Measurements from ENCODE around the gene LDAF1. TPM values are rescaled to one million over a fixed set of nuclear protein-coding genes. Genes with fewer than 3 reads are reported as not detected.

LDAF1 gene
- total and polyA plus RNA-seq, 7 experiments from 2014 or later: 8.2 to 21.4 (median 15.8) TPM

- no peak overlapping the region for H3K4me3 ChIP-seq (ENCODE audit: low read length)
- Mint-ChIP-seq H3K27me3 (peaks cover 3 to 17% (median 11%) of the 10 kb centered on the region in 5 donors), H3K27ac (no peak overlapping the region), H3K9me3 (peaks cover 0 to 2% (median 0%) of the 10 kb centered on the region in 11 donors), H3K4me3 (no peak overlapping the region), H3K36me3 (no peaks in the 10 kb centered on the region), H3K4me1 (no peaks in the 10 kb centered on the region)
- H3K27ac ChIP-seq (ENCODE audit: low read depth, low read length): no peak overlapping the region
- H3K36me3 ChIP-seq (ENCODE audit: control insufficient read depth in 2 of 3, insufficient read depth in 3 of 3, low read length in 3 of 3): no peaks in the 10 kb centered on the region
- no peaks in the 10 kb centered on the region for H3K4me1 ChIP-seq (ENCODE audit: control insufficient read depth in 2 of 2, insufficient read depth in 2 of 2, low read length in 2 of 2)
- ChIA-PET CTCF (interaction anchor here (0.6 kb wide), 1 partner anchor 869 kb away, joined by 3 read pairs; no protein-coding TSS in a partner anchor), POLR2A (no interaction called here)
- DNase-seq: no peak
- H3K9me3 ChIP-seq (ENCODE audit: control insufficient read depth in 2 of 3, low read length in 3 of 3): no peaks in the 10 kb centered on the region
- H3K27me3 ChIP-seq (ENCODE audit: control insufficient read depth in 2 of 2, insufficient read depth in 2 of 2, low read length in 2 of 2): no peaks in the 10 kb centered on the region
- no peak for ATAC-seq
- intact Hi-C loops (cut with micrococcal nuclease): no loop called here
These were observed 50.2 kb downstream of the LDAF1 start for GRCh38 chr16:21208446-21209230.

GRCh38 chr16:21211486-21211885, 53.0 kb downstream of the LDAF1 start, which contains the start of gene ZP2:
Gene ZP2, minus strand, starts transcription at chr16:21211574. Its CDS starts 27 bp downstream, at chr16:21211547.
- H3K4me1 Mint-ChIP-seq: no peaks in the 10 kb centered on the region
- peaks cover 3 to 26% (median 17%) of the 10 kb centered on the region in 5 donors for H3K27me3 Mint-ChIP-seq
- Histone ChIP-seq H3K27me3 (ENCODE audit: control insufficient read depth in 2 of 2, insufficient read depth in 2 of 2, low read length in 2 of 2) (no peaks in the 10 kb centered on the region), H3K9me3 (ENCODE audit: control insufficient read depth in 2 of 3, low read length in 3 of 3) (no peaks in the 10 kb centered on the region), H3K4me1 (ENCODE audit: control insufficient read depth in 2 of 2, insufficient read depth in 2 of 2, low read length in 2 of 2) (no peaks in the 10 kb centered on the region), H3K4me3 (ENCODE audit: low read length) (no peak within 1 kb of the TSS), H3K27ac (ENCODE audit: low read depth, low read length) (no peak within 1 kb of the TSS), H3K36me3 (ENCODE audit: control insufficient read depth in 2 of 3, insufficient read depth in 3 of 3, low read length in 3 of 3) (no peaks in the 10 kb centered on the region)
- no peaks in the 10 kb centered on the region for H3K36me3 Mint-ChIP-seq
- ATAC-seq (no peak), DNase-seq (no peak)
- ChIA-PET POLR2A (no interaction called here), CTCF (no interaction called here)
- H3K4me3 Mint-ChIP-seq: no peak within 1 kb of the TSS
- no peak within 1 kb of the TSS for H3K27ac Mint-ChIP-seq
- intact Hi-C loops (cut with micrococcal nuclease): no loop called here
- peaks cover 0 to 2% (median 0%) of the 10 kb centered on the region in 11 donors for H3K9me3 Mint-ChIP-seq

DNA sequence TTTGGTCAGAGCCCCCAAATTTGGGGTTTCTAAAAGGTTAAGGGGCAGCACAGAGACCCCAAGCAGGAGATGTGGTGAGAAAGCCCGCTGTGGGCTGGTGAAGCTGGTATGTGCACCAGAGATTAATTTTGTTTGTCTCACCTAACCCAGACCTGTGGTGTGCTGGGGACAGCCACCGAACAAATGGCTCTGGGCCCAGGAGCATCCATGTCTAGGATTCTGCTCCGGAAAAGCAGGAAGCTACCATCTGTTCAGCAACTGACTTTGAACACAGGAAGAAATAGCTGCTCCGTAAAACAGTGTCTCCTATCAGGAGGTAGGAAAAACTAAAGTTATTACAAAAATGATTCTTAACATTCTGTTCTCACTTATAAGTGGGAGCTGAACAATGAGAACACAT, 55.6 kb downstream of the LDAF1 start:
- Histone ChIP-seq H3K4me3 (ENCODE audit: low read length) (no peak overlapping the region), H3K4me1 (ENCODE audit: control insufficient read depth in 2 of 2, insufficient read depth in 2 of 2, low read length in 2 of 2) (no peaks in the 10 kb centered on the region), H3K36me3 (ENCODE audit: control insufficient read depth in 2 of 3, insufficient read depth in 3 of 3, low read length in 3 of 3) (no peaks in the 10 kb centered on the region), H3K27me3 (ENCODE audit: control insufficient read depth in 2 of 2, insufficient read depth in 2 of 2, low read length in 2 of 2) (no peaks in the 10 kb centered on the region), H3K9me3 (ENCODE audit: control insufficient read depth in 2 of 3, low read length in 3 of 3) (no peaks in the 10 kb centered on the region), H3K27ac (ENCODE audit: low read depth, low read length) (no peak overlapping the region)
- no peaks in the 10 kb centered on the region for H3K36me3 Mint-ChIP-seq
- DNase-seq (no peak), ATAC-seq (no peak)
- no peak overlapping the region for H3K4me3 Mint-ChIP-seq
- no peaks in the 10 kb centered on the region for H3K4me1 Mint-ChIP-seq
- H3K27me3 Mint-ChIP-seq: peaks cover 6 to 25% (median 19%) of the 10 kb centered on the region in 5 donors
- H3K27ac Mint-ChIP-seq: no peak overlapping the region
- intact Hi-C loops (cut with micrococcal nuclease): no loop called here
- ChIA-PET CTCF (no interaction called here), POLR2A (no interaction called here)
- peaks cover 0 to 2% (median 0%) of the 10 kb centered on the region in 11 donors for H3K9me3 Mint-ChIP-seq

DNA sequence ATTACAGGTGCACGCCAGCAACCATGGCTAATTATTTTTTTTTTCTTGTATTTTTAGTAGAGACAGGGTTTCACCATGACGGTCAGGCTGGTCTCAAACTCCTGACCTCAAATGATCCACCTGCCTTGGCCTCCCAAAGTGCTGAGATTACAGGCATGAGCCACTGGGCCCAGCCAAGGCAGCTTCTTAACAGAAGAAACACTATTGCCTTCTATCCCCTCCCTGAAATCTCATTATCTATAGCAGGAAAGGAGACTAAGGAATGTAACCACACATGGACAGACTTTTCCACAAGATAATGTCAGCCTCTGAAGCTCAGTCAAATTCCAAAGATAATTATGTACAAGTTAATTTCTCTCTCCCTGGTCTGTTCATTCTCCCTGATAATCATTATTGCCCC, 58.6 kb downstream of the LDAF1 start:
- Mint-ChIP-seq H3K4me1 (no peaks in the 10 kb centered on the region), H3K27ac (no peak overlapping the region), H3K4me3 (no peak overlapping the region), H3K9me3 (peaks cover 0 to 2% (median 0%) of the 10 kb centered on the region in 11 donors), H3K27me3 (peaks cover 20 to 35% (median 24%) of the 10 kb centered on the region in 5 donors), H3K36me3 (no peaks in the 10 kb centered on the region)
- DNase-seq (no peak), ATAC-seq (no peak)
- H3K36me3 ChIP-seq (ENCODE audit: control insufficient read depth in 2 of 3, insufficient read depth in 3 of 3, low read length in 3 of 3): no peaks in the 10 kb centered on the region
- no peaks in the 10 kb centered on the region for H3K4me1 ChIP-seq (ENCODE audit: control insufficient read depth in 2 of 2, insufficient read depth in 2 of 2, low read length in 2 of 2)
- no peak overlapping the region for H3K4me3 ChIP-seq (ENCODE audit: low read length)
- H3K9me3 ChIP-seq (ENCODE audit: control insufficient read depth in 2 of 3, low read length in 3 of 3): no peaks in the 10 kb centered on the region
- H3K27ac ChIP-seq (ENCODE audit: low read depth, low read length): no peak overlapping the region
- no peaks in the 10 kb centered on the region for H3K27me3 ChIP-seq (ENCODE audit: control insufficient read depth in 2 of 2, insufficient read depth in 2 of 2, low read length in 2 of 2)
- intact Hi-C loops (cut with micrococcal nuclease): no loop called here
- POLR2A ChIA-PET: no interaction called here
- CTCF ChIA-PET: no interaction called here

GRCh38 chr16:21218153-21218552, 59.7 kb downstream of the LDAF1 start:
- ATAC-seq: no peak
- Histone ChIP-seq H3K27me3 (ENCODE audit: control insufficient read depth in 2 of 2, insufficient read depth in 2 of 2, low read length in 2 of 2) (no peaks in the 10 kb centered on the region), H3K36me3 (ENCODE audit: control insufficient read depth in 2 of 3, insufficient read depth in 3 of 3, low read length in 3 of 3) (no peaks in the 10 kb centered on the region), H3K4me3 (ENCODE audit: low read length) (no peak overlapping the region), H3K27ac (ENCODE audit: low read depth, low read length) (no peak overlapping the region), H3K4me1 (ENCODE audit: control insufficient read depth in 2 of 2, insufficient read depth in 2 of 2, low read length in 2 of 2) (no peaks in the 10 kb centered on the region), H3K9me3 (ENCODE audit: control insufficient read depth in 2 of 3, low read length in 3 of 3) (no peaks in the 10 kb centered on the region)
- Mint-ChIP-seq H3K27me3 (peaks cover 27 to 36% (median 28%) of the 10 kb centered on the region in 5 donors), H3K9me3 (peaks cover 0 to 2% (median 0%) of the 10 kb centered on the region in 11 donors), H3K27ac (no peak overlapping the region), H3K36me3 (no peaks in the 10 kb centered on the region), H3K4me1 (no peaks in the 10 kb centered on the region), H3K4me3 (no peak overlapping the region)
- DNase-seq: no peak
- POLR2A ChIA-PET: no interaction called here
- intact Hi-C loops (cut with micrococcal nuclease): no loop called here
- CTCF ChIA-PET: no interaction called here

GRCh38 chr16:21219551-21219950, 61.1 kb downstream of the LDAF1 start:
- H3K27me3 ChIP-seq (ENCODE audit: control insufficient read depth in 2 of 2, insufficient read depth in 2 of 2, low read length in 2 of 2): no peaks in the 10 kb centered on the region
- ATAC-seq: no peak
- ChIA-PET POLR2A (no interaction called here), CTCF (no interaction called here)
- Mint-ChIP-seq H3K4me1 (peaks cover 0 to 1% (median 0%) of the 10 kb centered on the region in 7 donors), H3K4me3 (no peak overlapping the region), H3K36me3 (no peaks in the 10 kb centered on the region), H3K27me3 (peaks cover 26 to 32% (median 28%) of the 10 kb centered on the region in 5 donors), H3K9me3 (no peaks in the 10 kb centered on the region), H3K27ac (no peak overlapping the region)
- H3K4me1 ChIP-seq (ENCODE audit: control insufficient read depth in 2 of 2, insufficient read depth in 2 of 2, low read length in 2 of 2): no peaks in the 10 kb centered on the region
- H3K27ac ChIP-seq (ENCODE audit: low read depth, low read length): no peak overlapping the region
- intact Hi-C loops (cut with micrococcal nuclease): no loop called here
- H3K9me3 ChIP-seq (ENCODE audit: control insufficient read depth in 2 of 3, low read length in 3 of 3): no peaks in the 10 kb centered on the region
- H3K4me3 ChIP-seq (ENCODE audit: low read length): no peak overlapping the region
- no peaks in the 10 kb centered on the region for H3K36me3 ChIP-seq (ENCODE audit: control insufficient read depth in 2 of 3, insufficient read depth in 3 of 3, low read length in 3 of 3)
- no peak for DNase-seq
